Stimulated activated CD4-positive, alpha-beta T cell treated with anti-CD3 and anti-CD28 coated beads, Interleukin-4, amount 100 ng/mL, for 24 hours (primary cell): ENCODE results near the gene VRK3.
"Not testable (repeated sequence)": the region's sequence is repeated elsewhere in the genome, so short reads cannot be mapped to it uniquely, and the experiment has no call there.

Source experiments
- DNase-seq: peaks from one replicate; pipeline ENCODE4 v3.0.0-alpha.2; 2020

The VRK3 gene, protein sequence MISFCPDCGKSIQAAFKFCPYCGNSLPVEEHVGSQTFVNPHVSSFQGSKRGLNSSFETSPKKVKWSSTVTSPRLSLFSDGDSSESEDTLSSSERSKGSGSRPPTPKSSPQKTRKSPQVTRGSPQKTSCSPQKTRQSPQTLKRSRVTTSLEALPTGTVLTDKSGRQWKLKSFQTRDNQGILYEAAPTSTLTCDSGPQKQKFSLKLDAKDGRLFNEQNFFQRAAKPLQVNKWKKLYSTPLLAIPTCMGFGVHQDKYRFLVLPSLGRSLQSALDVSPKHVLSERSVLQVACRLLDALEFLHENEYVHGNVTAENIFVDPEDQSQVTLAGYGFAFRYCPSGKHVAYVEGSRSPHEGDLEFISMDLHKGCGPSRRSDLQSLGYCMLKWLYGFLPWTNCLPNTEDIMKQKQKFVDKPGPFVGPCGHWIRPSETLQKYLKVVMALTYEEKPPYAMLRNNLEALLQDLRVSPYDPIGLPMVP

GRCh38 chr19:50025022-50025793, at the start of gene VRK3:
Gene VRK3, minus strand, starts transcription at chr19:50025372. Its CDS starts 9,210 bp downstream, at chr19:50016162.
- DNase-seq, result peak; percentile 99

DNA sequence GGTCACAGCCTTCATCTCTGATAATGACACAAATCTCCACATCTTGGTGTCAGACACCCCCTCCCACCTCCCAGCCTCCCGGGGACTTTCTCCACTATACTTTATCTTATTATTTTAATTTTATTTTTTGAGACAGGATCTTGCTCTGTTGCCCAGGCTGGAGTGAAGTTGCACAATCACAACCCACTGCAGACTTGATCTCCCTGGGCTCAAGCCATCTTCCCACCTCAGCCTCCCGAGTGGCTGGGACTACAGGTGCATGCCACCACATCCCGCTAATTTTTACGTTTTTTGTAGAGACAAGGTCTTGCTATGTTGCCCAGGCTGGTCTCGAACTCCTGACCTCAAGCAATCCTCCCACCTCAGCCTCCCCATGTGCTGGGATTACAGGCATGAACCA, 43.2 kb upstream of the VRK3 start:
- not testable (repeated sequence) for DNase-seq

- no peak for DNase-seq
Measured at GRCh38 chr19:50067575-50067974, 42.4 kb upstream of the VRK3 start.

DNA sequence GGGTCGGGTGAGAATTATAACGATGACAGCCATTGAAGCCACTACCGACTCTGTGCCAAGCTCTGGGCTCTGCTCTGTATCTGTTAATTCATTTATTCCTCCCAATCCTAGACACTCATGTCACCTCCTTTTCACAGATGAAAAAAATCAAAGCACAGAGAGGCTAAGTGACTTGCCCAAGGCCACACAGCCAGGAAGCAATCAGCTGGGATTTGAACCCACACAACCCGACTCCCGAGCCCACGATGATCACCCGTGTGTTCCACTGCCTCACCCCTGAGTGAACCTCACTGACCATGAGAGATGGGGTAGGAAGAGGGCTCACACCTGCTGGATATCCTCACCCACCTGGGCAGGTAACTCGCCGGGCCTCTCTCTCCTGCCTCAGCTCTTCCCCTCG, 40.8 kb upstream of the VRK3 start:
- no peak for DNase-seq

DNA sequence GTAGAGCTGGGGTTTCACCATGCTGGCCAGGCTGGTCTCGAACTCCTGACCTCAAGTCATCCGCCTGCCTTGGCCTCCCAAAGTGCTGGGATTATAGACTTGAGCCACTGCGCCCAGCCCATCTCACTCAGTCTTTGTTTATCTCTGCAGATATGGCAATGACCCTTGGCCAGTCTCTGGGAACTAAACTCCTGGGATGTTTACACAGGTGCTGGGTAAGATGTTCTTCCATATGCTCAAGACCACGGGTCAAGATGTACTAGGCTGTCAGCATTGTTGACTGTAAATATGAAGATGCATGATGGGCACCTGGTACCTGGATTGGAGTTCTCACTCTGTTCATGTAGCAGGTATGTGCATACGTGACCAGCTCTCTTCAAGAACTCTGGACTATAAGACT, 36.5 kb upstream of the VRK3 start:
- DNase-seq, result no peak

- DNase-seq, result no peak
Measured at GRCh38 chr19:50060107-50060506, 34.9 kb upstream of the VRK3 start.

DNA sequence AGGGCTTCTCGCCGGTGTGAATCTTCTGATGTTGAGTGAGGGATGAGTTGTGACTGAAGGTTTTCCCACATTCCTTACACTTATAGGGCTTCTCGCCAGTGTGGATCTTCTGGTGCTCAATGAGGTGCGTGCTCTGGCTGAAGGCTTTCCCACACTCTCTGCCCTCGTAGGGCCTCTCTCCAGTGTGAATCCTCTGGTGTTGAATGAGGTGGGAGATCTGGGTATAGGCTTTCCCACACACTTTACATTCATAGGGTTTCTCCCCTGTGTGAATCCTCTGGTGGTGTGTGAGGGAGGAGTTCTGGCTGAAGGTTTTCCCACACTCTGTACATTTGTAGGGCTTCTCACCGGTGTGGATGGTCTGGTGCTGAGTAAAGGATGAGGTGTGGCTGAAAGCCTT, 33.9 kb upstream of the VRK3 start:
- no peak for DNase-seq

GRCh38 chr19:50058425-50058824, 33.3 kb upstream of the VRK3 start:
- no peak for DNase-seq

GRCh38 chr19:50053119-50053518, 27.9 kb upstream of the VRK3 start:
- DNase-seq, result no peak

- no peak for DNase-seq
Measured at GRCh38 chr19:50051964-50052363, 26.8 kb upstream of the VRK3 start.

GRCh38 chr19:50051228-50051895, 26.2 kb upstream of the VRK3 start:
- not testable (repeated sequence) for DNase-seq

DNA sequence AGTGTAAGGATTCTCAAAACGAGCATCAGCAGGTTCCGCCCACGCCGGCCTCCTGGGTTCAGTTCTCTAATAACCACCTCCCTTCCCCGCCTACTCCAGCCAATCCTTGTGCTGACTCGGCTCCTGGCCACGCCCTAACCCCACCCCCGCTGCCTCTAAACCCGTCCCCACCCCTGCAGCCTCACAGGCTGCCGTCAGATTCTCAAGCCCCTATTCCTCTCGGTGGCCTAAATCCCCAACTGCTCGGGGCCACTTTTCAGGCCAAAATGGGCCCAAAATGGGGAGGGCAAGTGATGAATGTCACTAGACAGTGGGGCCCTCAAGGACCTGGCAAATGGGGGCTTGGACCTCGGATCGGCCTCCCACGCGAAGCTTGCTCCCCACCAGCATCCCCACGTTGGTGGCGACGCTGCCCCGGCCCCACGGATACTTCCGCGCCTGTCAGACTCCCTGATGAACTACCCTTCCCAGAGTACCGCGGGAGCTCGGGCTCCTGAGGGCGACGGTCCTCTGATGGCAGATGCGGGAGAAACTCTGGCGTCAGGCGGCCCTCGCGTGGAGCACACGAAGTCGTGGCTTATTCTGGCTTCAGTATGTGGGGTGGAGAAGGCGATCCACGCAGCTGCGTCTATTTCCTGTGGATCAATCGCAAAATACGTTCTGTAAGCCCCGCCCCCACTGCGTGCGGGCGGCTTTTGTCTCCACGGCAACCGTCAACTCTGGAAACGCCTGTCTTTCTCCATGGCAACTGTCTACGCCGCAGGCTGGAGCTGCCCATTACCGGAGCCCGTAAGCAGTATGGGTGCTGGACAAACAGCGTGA, 25.4 kb upstream of the VRK3 start:
- DNase-seq, result peak; percentile 84

GRCh38 chr19:50047671-50048070, 22.5 kb upstream of the VRK3 start:
- DNase-seq, result no peak

DNA sequence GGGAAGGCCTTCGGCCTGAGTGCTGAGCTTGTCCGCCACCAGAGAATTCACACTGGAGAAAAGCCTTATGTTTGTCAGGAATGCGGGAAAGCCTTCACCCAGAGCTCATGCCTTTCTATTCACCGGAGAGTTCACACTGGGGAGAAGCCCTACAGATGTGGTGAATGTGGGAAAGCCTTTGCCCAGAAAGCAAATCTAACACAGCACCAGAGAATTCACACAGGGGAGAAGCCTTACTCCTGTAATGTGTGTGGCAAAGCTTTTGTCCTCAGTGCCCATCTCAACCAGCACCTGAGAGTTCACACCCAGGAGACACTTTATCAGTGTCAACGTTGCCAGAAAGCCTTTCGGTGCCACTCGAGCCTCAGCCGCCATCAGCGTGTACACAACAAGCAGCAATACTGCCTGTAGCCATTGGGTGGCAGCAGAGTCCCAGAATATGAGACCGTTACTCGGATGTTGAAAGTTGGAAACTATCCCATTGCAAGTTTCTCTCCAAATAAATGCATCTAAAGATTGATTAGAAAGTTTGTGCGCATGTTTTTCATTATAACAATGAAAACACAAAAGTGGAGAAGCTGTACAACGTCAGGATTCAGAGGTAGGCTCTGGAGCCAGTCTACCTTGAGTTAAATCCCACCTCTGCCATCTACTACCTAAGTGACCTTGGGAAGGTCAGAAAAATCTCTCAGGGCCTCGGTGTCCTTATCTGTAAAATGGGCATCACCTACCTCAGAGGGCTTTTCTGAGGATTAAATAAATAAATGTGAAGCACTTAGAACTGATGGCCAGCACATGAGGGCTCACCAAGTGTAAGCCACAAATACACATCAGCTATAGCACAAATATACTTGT, 21.7 kb upstream of the VRK3 start:
- peak; percentile 70 for DNase-seq

DNA sequence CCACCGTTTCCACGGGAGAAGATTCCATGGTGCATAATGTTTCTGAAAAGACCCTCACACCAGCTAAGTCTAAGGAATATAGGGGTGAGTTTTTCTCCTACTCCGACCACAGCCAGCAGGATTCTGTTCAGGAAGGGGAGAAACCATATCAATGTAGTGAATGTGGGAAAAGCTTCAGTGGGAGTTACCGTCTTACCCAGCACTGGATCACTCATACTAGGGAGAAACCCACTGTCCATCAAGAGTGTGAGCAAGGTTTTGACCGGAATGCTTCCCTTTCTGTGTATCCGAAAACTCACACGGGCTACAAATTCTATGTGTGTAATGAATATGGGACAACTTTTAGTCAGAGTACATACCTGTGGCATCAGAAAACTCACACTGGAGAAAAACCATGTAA, 19.8 kb upstream of the VRK3 start:
- DNase-seq, result no peak

DNA sequence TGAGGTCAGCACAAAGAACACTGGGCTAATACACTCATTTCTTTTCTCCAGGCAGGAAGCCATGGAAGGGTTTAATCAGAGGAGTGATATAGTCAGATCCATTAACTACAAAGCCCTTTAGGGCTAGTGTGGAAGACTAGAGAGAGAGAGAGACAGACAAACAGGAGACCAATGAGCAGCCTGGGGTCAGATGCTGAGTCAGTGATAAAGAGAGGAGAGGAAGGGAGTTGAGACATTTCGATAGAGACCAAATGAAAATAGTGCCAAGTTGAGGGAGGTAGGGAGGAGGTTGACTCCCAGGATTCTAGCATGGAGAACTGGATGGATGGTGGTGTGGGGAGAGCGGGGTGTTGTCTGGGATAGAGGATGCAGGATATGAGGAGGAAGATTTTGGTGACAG, 18.8 kb upstream of the VRK3 start:
- no peak for DNase-seq

DNA sequence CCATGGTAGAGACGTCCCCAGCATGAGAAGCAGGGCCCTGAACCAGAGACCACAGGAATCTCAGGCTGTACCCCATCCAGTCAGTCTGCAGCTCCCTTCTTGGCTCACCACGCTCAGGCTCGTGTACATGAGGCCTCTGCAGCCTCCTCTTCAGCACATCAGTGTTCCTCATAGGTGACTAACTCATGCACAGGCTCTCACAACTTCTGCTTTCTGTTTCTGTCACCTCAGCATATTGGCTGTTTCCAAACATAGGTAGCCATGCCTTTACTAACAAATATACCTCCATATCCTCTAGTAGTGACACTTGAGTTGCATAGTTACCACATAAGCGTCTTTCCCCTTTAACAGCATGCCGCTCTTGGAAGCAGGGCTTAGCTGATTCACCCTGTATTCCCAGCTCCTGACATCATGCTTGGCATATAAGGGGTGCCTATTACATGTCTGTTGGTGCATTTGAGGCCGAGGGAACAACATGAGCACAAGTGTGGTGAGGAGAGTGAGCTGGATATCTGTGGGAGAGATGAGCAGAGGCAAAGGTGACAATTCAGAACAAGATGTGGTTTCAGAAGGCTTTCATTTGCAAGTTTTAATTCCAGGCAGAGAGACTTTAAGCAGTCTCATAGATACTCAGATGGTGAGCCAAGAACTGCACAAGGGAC, 17.3 kb upstream of the VRK3 start:
- DNase-seq, result no peak

DNA sequence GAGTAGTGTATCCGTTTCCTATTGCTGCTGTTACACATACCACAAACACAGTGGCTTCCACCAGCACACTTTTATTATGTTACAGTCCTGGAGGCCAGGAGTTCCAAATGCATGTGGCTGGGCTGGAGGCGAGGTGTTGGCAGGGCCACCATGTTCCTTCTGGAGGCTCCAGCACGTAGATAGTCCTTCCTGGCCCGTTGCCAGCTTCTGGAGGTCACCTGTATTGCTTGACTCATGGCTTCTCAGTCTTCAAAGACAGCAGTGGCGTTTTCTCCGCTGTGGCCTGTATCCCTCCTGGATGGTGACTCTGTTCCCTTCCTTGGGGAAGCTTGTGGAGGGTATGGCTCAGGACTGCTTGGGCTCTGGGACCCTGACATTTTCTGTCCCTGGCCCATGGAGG, 15.8 kb upstream of the VRK3 start:
- no peak for DNase-seq

- no peak for DNase-seq
Measured at GRCh38 chr19:50039968-50040367, 14.8 kb upstream of the VRK3 start.

- DNase-seq, result no peak
Measured at GRCh38 chr19:50036908-50037307, 11.7 kb upstream of the VRK3 start.

DNA sequence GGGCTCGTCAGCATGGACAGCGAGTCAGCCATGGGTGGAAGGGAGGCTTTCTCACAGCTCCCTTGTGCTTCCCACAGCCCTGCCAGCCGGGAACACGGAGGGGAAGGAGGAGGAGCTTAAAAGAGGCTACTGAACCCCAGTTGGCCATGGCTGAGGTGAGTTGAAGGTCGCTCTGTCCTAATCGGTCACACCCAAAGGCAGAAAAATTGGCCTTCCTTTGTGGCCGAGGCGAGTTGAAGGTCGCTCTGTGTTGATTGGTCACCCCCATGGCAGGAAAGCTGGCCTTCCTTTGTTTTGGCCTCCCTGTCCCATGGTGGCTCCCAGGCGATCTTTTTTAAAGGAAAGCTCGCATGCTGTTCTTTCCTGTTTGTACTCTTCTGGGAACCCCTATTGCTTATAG, 5.8 kb upstream of the VRK3 start:
- DNase-seq, result no peak
